ENCODE data around the gene BIN1. TPM values are rescaled to one million over a fixed set of nuclear protein-coding genes. Genes with fewer than 3 reads are reported as not detected.

BIN1 gene
- total RNA-seq, 1 donor from 2014 or later, result 99.0 TPM

- no peak for TF ChIP-seq CTCF (conservative IDR thresholded peaks at IDR 0.05; ENCODE audit: low read depth, low read length)
- H3K4me3 ChIP-seq (ENCODE audit: low read depth, low read length), result no peak overlapping the region
- no peak for DNase-seq (ENCODE audit: low read depth)
These were observed 43.0 kb downstream of the BIN1 start for GRCh38 chr2:127063701-127064590.

DNA sequence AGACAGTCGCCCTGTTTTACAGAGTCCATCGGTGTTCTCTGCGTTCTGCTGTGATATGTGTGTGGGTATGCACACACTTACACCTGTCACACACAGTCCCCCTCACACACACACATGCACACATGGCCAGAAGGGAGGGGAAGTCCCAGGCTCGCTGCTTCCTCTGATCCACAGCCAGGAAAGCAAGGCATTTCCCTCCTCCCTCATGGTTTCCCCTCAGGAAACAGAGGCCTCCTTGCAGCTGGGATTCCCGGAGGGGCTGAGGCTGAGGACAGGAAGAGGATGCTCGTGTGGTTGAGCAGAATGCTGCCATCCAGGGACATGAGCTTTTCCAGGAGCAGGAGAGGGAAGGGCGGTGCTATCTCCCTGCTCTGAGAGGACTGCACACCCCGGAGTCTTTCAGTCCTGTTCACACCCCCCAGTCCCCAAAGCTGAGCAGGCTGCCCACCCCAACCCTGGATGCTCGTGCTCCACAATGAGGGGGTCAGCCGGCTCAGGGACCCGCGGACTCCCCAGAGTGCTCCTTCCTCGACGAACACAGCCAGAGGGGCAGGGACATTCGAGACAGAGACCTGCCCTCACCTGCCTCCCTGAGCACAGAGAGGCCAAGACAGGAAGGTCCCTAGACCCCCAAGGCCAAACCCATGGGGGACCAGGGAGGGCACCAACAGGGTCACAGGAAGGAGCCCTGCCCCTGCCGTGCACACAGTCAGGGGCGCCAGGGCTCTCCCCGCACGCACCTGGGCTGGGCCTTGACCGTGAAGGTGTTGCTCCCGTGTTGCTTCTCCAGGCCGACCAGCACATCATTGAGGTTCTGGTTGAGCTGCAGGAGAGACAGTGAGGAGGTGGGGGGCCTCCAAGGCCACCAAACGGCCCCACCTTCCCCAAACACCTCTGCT is 45.3 kb downstream of the BIN1 start:
- no peak overlapping the region for H3K4me3 ChIP-seq (ENCODE audit: low read depth, low read length)
- no peak for TF ChIP-seq CTCF (conservative IDR thresholded peaks at IDR 0.05; ENCODE audit: low read depth, low read length)
- DNase-seq (ENCODE audit: low read depth), result no peak

DNA sequence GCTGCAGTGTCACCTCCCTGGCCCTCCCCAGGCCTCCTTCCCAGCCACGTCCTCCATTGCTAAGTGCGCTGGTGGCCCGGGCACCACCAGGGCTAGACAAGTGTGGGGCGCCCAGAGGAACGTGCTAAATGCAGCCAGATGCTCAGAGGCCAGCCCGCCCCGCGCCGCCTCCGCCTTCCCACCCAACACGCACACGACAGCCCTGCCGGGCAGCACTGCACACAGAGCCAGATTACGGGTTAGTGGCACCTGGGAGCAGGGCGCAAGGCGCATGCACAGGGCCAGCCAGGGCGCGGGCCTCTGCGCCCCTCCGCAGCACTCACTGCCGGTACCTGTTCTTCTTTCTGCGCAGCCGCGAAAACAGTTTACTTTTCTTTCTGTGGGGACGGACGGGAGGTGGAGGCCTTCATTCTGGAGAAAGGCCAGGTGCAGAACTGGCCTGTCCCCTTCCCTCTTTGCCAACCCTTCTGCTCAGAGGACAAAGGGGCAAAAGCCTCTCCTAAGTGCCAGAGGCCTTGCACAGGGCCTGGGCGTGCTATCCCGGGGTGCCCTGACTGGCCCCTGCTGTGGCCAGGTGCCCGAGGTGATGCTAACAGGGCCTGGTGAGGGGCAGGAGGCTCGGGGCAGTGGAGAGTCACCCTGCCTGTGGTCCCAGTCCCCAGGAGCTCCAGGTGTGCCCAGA is 46.5 kb downstream of the BIN1 start:
- H3K4me3 ChIP-seq (ENCODE audit: low read depth, low read length), result no peak overlapping the region
- no peak for TF ChIP-seq CTCF (conservative IDR thresholded peaks at IDR 0.05; ENCODE audit: low read depth, low read length)
- no peak for DNase-seq (ENCODE audit: low read depth)

- DNase-seq (ENCODE audit: low read depth), result no peak
- no peak for TF ChIP-seq CTCF (conservative IDR thresholded peaks at IDR 0.05; ENCODE audit: low read depth, low read length)
- H3K4me3 ChIP-seq (ENCODE audit: low read depth, low read length), result no peak overlapping the region
These were observed 47.4 kb downstream of the BIN1 start for GRCh38 chr2:127059559-127059958.

GRCh38 chr2:127058954-127059252 is 48.1 kb downstream of the BIN1 start:
- no peak overlapping the region for H3K4me3 ChIP-seq (ENCODE audit: low read depth, low read length)
- DNase-seq (ENCODE audit: low read depth), result no peak
- TF ChIP-seq CTCF (conservative IDR thresholded peaks at IDR 0.05; ENCODE audit: low read depth, low read length), result no peak

DNA sequence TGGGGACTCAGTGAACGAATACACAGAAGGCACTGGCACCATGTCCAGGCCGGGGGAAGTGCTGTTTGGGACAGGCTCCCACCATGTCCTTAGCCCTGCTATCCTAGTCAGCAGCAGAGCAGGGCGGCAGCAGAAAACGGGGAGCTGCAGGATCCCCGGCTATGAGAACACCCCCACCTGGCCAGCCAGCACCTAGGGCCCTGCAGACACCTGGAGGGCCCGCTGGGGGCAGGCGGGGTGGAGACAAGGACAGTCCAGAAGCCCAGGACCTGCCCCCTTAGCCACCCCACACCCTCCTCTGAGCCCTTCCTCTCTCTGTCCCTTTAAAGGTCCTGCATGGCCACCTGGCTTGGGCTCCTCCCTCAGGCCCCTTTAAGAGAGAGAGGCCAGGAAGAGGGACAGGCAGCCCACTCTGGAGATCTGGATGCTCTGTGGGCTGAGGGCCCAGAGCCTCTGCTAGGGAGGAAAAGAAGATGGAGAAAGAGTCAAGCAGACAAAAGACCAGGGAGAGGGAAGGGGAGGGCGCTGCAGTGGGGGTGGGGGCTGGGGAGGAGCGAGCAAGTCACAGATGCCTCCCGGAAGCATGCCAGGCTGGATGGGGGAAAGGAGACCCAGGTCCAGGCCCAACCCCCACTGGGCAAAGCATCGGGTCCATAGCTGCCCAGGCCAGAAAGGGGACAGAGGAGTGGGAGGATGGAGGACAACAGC is 48.6 kb downstream of the BIN1 start:
- TF ChIP-seq CTCF (conservative IDR thresholded peaks at IDR 0.05; ENCODE audit: low read depth, low read length), result no peak
- DNase-seq (ENCODE audit: low read depth), result no peak
- no peak overlapping the region for H3K4me3 ChIP-seq (ENCODE audit: low read depth, low read length)
